ENCODE results near the gene NFIA. TPM values are rescaled to one million over a fixed set of nuclear protein-coding genes. Genes with fewer than 3 reads are reported as not detected.
"Not testable (repeated sequence)": the region's sequence is repeated elsewhere in the genome, so short reads cannot be mapped to it uniquely, and the experiment has no call there.

NFIA gene
- total RNA-seq, 8 experiments from 2014 or later: 1.0 to 57.6 (median 9.2) TPM

GRCh38 chr1:61052395-61053225, 29.8 kb upstream of the NFIA start:
- in situ Hi-C loops (cut with MboI; ENCODE audit: low pct_unique_long_range_greater_than_20kb in 2 of 9, low sequenced_read_pairs in 9 of 9, unreplicated experiment in 9 of 9): loop anchor here in 3 of 9 experiments (25.0 kb wide), 2 partner anchors 285 to 385 kb away; no protein-coding TSS in a partner anchor
- Histone ChIP-seq H3K4me1 (replicated peaks in 1 of 2) (peaks cover 16 to 22% of the 10 kb centered on the region in 2 donors), H3K27ac (no peak overlapping the region), H3K4me3 (no peak overlapping the region)
- 20 to 100% (median 56%) methylated on average over 1 to 9 of the region's 10 CpGs; no CpG with 5 or more reads in 1 of the 10 experiments for WGBS, 10 experiments
- no peak for ATAC-seq (replicated peaks in 6 of 8)

DNA sequence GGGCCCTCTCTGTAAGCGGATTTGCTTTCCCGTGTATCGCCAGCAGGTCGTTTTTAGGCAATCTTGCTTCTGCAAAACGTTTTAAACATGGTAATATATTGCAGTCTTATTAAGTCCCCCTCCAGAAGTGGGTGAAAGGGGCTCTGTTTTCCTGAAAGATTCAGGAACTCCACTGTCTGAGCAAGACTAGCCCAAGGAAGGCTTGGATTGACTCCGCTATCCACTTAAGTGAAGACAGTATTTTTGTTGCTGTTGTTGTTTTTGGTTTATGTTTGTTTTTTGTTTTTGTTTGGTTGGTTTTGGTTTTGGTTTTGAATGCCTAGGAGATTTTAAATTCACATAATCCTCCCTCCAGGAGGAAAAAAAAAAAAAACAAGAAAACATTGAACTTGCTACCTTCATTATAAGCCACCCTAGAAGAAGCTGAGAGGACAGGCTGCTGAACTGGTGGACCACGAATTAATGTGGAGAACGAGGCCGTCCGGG, 29.1 kb upstream of the NFIA start:
- no peak for ATAC-seq (replicated peaks in 6 of 8)
- H3K4me1 ChIP-seq (replicated peaks in 1 of 2): peaks cover 16 to 28% of the 10 kb centered on the region in 2 donors
- whole genome bisulfite sequencing, 10 experiments: 17 to 56% (median 41%) methylated on average over 2 to 10 of the region's 10 CpGs; no CpG with 5 or more reads in 2 of the 10 experiments
- H3K4me3 ChIP-seq: no peak overlapping the region
- in situ Hi-C loops (cut with MboI; ENCODE audit: low pct_unique_long_range_greater_than_20kb in 2 of 9, low sequenced_read_pairs in 9 of 9, unreplicated experiment in 9 of 9): loop anchor here in 3 of 9 experiments (25.0 kb wide), 2 partner anchors 284 to 384 kb away; no protein-coding TSS in a partner anchor
- H3K27ac ChIP-seq: no peak overlapping the region

- peak in 2 of 8 experiments; percentile 3 to 32 for ATAC-seq (replicated peaks in 6 of 8)
- no peak overlapping the region for H3K27ac ChIP-seq
- in situ Hi-C loops (cut with MboI; ENCODE audit: low pct_unique_long_range_greater_than_20kb in 2 of 9, low sequenced_read_pairs in 9 of 9, unreplicated experiment in 9 of 9): loop anchor here in 3 of 9 experiments (25.0 kb wide), 2 partner anchors 283 to 383 kb away; no protein-coding TSS in a partner anchor
- 0 to 31% (median 16%) methylated on average over 4 to 26 of the region's 54 CpGs; no CpG with 5 or more reads in 2 of the 10 experiments for WGBS, 10 experiments
- peak overlapping the region in 3 of 5 donors; percentile 11 to 14 (median 12) for H3K4me3 ChIP-seq
- H3K4me1 ChIP-seq (replicated peaks in 1 of 2): peaks cover 16 to 32% of the 10 kb centered on the region in 2 donors
Measured at GRCh38 chr1:61053712-61054600, 28.4 kb upstream of the NFIA start.

GRCh38 chr1:61054601-61054993, 27.8 kb upstream of the NFIA start:
- in situ Hi-C loops (cut with MboI; ENCODE audit: low pct_unique_long_range_greater_than_20kb in 2 of 9, low sequenced_read_pairs in 9 of 9, unreplicated experiment in 9 of 9): loop anchor here in 3 of 9 experiments (25.0 kb wide), 2 partner anchors 283 to 383 kb away; no protein-coding TSS in a partner anchor
- Histone ChIP-seq H3K27ac (no peak overlapping the region), H3K4me1 (replicated peaks in 1 of 2) (peaks cover 16 to 32% of the 10 kb centered on the region in 2 donors), H3K4me3 (no peak overlapping the region)
- WGBS, 10 experiments: 40 to 100% (median 70%) methylated on average over 1 to 13 of the region's 13 CpGs; no CpG with 5 or more reads in 1 of the 10 experiments
- no peak for ATAC-seq (replicated peaks in 6 of 8)

- no peak overlapping the region for H3K27ac ChIP-seq
- in situ Hi-C loops (cut with MboI; ENCODE audit: low pct_unique_long_range_greater_than_20kb in 2 of 9, low sequenced_read_pairs in 9 of 9, unreplicated experiment in 9 of 9): loop anchor here in 3 of 9 experiments (25.0 kb wide), 2 partner anchors 282 to 382 kb away; no protein-coding TSS in a partner anchor
- ATAC-seq (replicated peaks in 6 of 8): no peak
Measured at GRCh38 chr1:61055110-61055614, 27.2 kb upstream of the NFIA start.

DNA sequence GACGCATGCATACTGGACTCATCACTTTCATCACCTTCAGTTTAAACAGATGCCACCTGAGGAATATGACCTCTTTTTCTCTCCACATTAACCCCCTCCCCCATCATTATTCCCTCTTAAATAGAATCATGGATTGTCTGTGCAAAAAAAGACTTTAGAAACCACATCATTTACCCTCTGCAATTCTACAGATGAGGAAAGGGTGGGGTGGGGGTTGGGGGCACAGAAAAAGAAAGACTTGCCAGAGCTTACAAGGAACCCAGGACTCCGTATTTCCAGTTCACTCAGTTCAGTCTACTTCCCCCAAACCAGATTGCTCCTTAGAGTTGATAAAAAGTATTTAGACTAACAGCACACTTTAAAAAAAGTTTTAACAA, 26.2 kb upstream of the NFIA start:
- 40 to 100% (median 79%) methylated on average over 1 to 2 of the region's 2 CpGs; no CpG with 5 or more reads in 1 of the 10 experiments for WGBS, 10 experiments
- ATAC-seq (replicated peaks in 6 of 8): no peak
- H3K4me3 ChIP-seq: peak overlapping the region in 2 of 5 donors; percentile 52 to 60
- in situ Hi-C loops (cut with MboI; ENCODE audit: low pct_unique_long_range_greater_than_20kb in 2 of 9, low sequenced_read_pairs in 9 of 9, unreplicated experiment in 9 of 9): loop anchor here in 3 of 9 experiments (25.0 kb wide), 2 partner anchors 281 to 381 kb away; no protein-coding TSS in a partner anchor
- H3K4me1 ChIP-seq (replicated peaks in 1 of 2): peaks cover 16 to 29% of the 10 kb centered on the region in 2 donors
- H3K27ac ChIP-seq: no peak overlapping the region

More at GRCh38 chr1:61055110-61055614, 27.2 kb upstream of the NFIA start:
- Histone ChIP-seq H3K4me1 (replicated peaks in 1 of 2) (peaks cover 16 to 30% of the 10 kb centered on the region in 2 donors), H3K4me3 (no peak overlapping the region)

DNA sequence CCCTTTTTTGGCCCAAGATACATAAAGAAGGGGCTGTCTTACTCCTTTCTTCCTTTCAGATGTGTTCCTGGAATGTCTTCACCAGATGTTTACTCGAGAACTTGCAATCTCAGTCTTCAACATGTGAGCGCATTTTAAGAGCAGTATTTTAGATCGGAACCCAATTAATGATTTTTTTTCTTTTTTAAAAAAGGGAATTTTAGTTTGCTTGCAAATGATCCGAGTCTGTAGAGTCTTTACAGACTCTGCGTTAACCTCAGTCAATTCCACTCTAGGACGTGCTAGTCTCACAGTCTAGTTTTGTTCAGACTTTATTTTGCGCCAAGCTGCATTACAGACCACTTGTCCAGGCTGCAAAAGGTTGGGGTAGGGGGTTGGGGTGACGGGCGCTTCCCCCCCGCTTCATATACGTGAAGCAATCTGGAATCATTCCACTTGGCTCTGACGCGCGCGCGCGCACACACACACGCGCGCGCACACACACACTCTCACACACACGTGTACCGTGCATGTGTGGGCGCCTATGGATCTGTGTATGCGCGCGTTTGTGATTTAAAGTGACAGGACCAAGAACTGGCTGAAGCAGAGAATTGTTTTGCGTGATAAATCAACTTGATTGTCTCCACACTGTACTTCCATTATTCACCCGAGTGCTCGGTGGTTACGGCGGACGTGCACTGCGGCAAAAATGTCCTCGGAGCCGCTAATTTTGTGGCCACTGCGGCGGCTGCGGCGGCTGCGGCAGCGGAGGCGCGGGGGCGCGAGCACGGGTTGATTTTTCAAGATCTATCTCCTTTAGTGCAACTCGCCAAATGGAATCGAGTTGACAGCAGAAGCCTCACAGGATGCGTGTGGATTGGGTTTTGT, 25.6 kb upstream of the NFIA start:
- WGBS, 10 experiments: 0 to 29% (median 7%) methylated on average over 1 to 39 of the region's 50 CpGs
- H3K27ac ChIP-seq: peak overlapping the region; percentile 4 to 43
- peak; percentile 56 to 88 (median 85) for ATAC-seq (replicated peaks in 6 of 8)
- peak overlapping the region; percentile 29 to 60 (median 42) for H3K4me3 ChIP-seq
- in situ Hi-C loops (cut with MboI; ENCODE audit: low pct_unique_long_range_greater_than_20kb in 2 of 9, low sequenced_read_pairs in 9 of 9, unreplicated experiment in 9 of 9): loop anchor here in 3 of 9 experiments (25.0 kb wide), 2 partner anchors 280 to 380 kb away; no protein-coding TSS in a partner anchor
- H3K4me1 ChIP-seq (replicated peaks in 1 of 2): peaks cover 16 to 26% of the 10 kb centered on the region in 2 donors

DNA sequence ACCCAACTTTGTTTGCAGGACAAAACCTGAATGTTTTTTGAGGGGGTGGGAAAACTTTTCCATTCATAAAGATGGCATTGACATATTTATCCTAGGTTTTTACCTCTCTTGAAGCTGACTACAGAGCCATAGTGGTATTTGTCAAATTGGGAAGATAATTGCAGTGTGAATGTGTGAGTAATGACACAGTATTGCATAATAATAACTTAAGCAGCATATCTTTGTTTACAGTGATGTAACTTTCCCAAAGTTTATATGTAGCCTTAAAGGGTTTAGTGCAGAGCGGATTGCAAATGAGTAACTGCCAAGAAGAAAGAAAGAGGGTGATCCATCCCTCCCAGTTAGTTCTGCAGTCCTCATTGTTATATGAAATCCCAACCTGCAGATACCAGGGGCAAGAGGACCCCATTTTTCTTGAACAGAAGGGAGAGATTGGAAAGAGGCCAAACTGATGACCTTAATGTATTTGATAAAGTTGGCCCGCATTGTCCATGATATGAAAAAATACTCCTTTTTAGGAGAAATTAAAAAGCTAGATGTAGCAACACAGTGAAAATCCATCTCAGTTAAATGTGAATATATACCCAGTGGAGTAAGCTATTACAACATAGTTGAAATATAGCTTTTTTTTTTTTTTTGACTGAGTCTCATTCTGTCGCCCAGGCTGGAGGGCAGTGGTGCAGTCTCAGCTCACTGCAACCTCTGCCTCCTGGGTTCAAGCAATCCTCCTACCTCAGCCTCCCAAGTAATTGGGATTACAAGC, 23.7 kb upstream of the NFIA start:
- Histone ChIP-seq H3K4me1 (replicated peaks in 1 of 2) (peaks cover 14 to 21% of the 10 kb centered on the region in 2 donors), H3K4me3 (no peak overlapping the region), H3K27ac (no peak overlapping the region)
- 54 to 100% (median 74%) methylated on average over 2 to 3 of the region's 3 CpGs; no CpG with 5 or more reads in 2 of the 10 experiments for WGBS, 10 experiments
- no peak for ATAC-seq (replicated peaks in 6 of 8)
- in situ Hi-C loops (cut with MboI; ENCODE audit: low pct_unique_long_range_greater_than_20kb in 2 of 9, low sequenced_read_pairs in 9 of 9, unreplicated experiment in 9 of 9): loop anchor here in 3 of 9 experiments (25.0 kb wide), 2 partner anchors 279 to 379 kb away; no protein-coding TSS in a partner anchor

GRCh38 chr1:61061601-61062000, 20.8 kb upstream of the NFIA start:
- H3K27ac ChIP-seq; H3K4me3 ChIP-seq; ATAC-seq (replicated peaks in 6 of 8): not testable (repeated sequence)
- 69 to 100% (median 100%) methylated on average over 1 to 4 of the region's 4 CpGs; no CpG with 5 or more reads in 1 of the 10 experiments for WGBS, 10 experiments
- in situ Hi-C loops (cut with MboI; ENCODE audit: low pct_unique_long_range_greater_than_20kb in 2 of 9, low sequenced_read_pairs in 9 of 9, unreplicated experiment in 9 of 9): loop anchor here in 3 of 9 experiments (25.0 kb wide), 2 partner anchors 276 to 376 kb away; no protein-coding TSS in a partner anchor
- H3K4me1 ChIP-seq (replicated peaks in 1 of 2): peaks cover under 1 to 12% of the 10 kb centered on the region in 2 donors

- Histone ChIP-seq H3K4me3 (no peak overlapping the region), H3K27ac (no peak overlapping the region), H3K4me1 (replicated peaks in 1 of 2) (no peaks in the 10 kb centered on the region)
- WGBS, 10 experiments: 56 to 100% (median 91%) methylated on average over 1 of the region's 1 CpG
- in situ Hi-C loops (cut with MboI; ENCODE audit: low pct_unique_long_range_greater_than_20kb in 2 of 9, low sequenced_read_pairs in 9 of 9, unreplicated experiment in 9 of 9): loop anchor here in 3 of 9 experiments (25.0 kb wide), 2 partner anchors 273 to 373 kb away; no protein-coding TSS in a partner anchor
- no peak for ATAC-seq (replicated peaks in 6 of 8)
Measured at GRCh38 chr1:61064673-61065072, 17.7 kb upstream of the NFIA start.

Data from motor neuron (in vitro differentiated cells).